ENCODE data around the gene HTRA2.

The HTRA2 gene

DNA sequence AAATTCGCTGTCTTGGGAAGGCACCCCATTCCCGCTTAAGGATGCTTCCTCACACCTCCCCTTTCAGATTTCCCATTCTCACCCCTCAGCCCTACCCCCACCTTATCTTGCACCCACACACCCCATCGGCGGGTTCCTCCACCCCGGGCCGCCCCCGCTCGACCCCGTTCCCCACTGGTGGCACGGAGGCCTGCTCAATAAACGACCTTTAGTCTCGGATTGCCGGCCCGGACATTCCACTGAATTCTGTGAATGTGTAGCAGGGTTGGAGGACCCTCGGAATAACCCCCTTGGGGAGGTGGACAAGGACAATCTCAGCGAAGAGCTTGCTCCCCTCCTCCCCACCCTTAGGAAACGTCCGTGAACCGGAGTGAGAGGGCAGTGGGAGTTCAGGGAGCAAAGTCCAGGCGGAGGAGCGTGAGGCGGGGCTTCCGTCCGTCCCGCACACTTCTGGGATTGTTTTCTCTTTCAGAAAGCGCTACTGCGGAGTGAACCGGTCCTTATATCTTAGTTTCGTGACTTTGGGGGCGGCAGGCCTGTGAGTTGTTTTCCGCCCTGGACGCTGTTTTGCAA, 27.5 kb upstream of the HTRA2 start:
- Histone ChIP-seq H3K9me3 (ENCODE audit: insufficient read depth, low read length) (no peaks in the 10 kb centered on the region), H3K36me3 (replicated peaks; ENCODE audit: low read depth, low read length) (peaks cover 13% of the 10 kb centered on the region), H2AFZ (ENCODE audit: low read depth, low read length) (0 out of 2 replicates have a peak overlapping the region, but pooled peaks have one; percentile 39), H3K4me2 (ENCODE audit: low read length) (peak overlapping the region; percentile 72), H4K20me1 (ENCODE audit: insufficient read depth, low read length) (no peaks in the 10 kb centered on the region), H3K79me2 (ENCODE audit: low read length) (peaks cover 11% of the 10 kb centered on the region), H3K9ac (ENCODE audit: low read length) (peak overlapping the region; percentile 73), H3K4me3 (ENCODE audit: low read length) (peak overlapping the region; percentile 77), H3K4me1 (ENCODE audit: low read length) (peaks cover 16% of the 10 kb centered on the region; the same call in 1 of the 2 replicates), H3K27ac (ENCODE audit: low read length) (no peak overlapping the region), H3K27me3 (ENCODE audit: low read depth, low read length) (no peaks in the 10 kb centered on the region)
- TF ChIP-seq, protein P1, sequence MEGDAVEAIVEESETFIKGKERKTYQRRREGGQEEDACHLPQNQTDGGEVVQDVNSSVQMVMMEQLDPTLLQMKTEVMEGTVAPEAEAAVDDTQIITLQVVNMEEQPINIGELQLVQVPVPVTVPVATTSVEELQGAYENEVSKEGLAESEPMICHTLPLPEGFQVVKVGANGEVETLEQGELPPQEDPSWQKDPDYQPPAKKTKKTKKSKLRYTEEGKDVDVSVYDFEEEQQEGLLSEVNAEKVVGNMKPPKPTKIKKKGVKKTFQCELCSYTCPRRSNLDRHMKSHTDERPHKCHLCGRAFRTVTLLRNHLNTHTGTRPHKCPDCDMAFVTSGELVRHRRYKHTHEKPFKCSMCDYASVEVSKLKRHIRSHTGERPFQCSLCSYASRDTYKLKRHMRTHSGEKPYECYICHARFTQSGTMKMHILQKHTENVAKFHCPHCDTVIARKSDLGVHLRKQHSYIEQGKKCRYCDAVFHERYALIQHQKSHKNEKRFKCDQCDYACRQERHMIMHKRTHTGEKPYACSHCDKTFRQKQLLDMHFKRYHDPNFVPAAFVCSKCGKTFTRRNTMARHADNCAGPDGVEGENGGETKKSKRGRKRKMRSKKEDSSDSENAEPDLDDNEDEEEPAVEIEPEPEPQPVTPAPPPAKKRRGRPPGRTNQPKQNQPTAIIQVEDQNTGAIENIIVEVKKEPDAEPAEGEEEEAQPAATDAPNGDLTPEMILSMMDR (IDR thresholded peaks at IDR 0.05; ENCODE audit: low read depth, low read length): no peak
- TF ChIP-seq EZH2phosphoT487 (IDR thresholded peaks at IDR 0.05; ENCODE audit: low read depth): no peak

DNA sequence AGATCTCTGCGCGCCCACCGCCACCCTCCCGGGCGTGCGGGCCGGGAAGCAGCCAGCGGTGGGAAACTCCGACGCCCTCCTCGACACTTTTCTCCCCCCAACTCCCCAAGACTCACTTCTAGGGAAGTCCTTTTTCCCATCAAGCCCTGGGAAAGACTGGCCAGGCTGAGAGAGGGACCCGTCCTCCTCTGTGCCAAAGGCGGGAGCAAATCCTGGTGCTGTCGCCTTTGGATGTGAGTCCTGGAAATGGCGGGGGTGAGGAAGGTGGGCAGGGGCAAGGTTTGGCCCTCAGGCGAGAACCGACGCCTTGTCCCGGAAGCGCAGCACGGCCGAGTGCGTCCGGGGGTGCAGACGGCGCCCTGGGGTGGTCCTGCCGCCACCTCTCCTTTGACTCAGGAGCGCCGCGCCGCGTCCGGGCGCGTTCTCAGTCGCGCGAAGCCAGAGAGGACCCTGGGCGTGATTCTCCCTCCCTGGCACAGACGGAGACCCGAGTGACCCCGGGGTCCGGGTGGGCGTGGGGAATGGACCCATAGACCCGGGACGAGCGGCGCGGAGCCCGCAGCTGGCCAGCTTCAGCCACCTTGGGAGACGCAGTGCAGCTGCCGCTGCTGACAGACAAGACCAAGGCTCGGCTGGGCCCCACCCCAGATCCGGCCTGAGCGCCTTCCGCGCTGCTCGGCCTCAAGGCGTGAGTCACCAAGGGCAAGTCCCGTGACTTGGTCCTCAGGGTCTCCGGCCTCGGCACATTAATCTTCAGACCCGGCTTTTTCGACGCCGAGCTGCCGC, 26.8 kb upstream of the HTRA2 start:
- Histone ChIP-seq H3K27me3 (ENCODE audit: low read depth, low read length) (no peaks in the 10 kb centered on the region), H3K4me3 (ENCODE audit: low read length) (peak overlapping the region; percentile 77), H3K9me3 (ENCODE audit: insufficient read depth, low read length) (no peaks in the 10 kb centered on the region), H3K79me2 (ENCODE audit: low read length) (peaks cover 11% of the 10 kb centered on the region), H3K27ac (ENCODE audit: low read length) (no peak overlapping the region), H3K4me1 (ENCODE audit: low read length) (peaks cover 16% of the 10 kb centered on the region; the same call in 1 of the 2 replicates), H3K4me2 (ENCODE audit: low read length) (peak overlapping the region; percentile 72), H2AFZ (ENCODE audit: low read depth, low read length) (peak overlapping the region; percentile 39; the same call in 1 of the 2 replicates), H3K9ac (ENCODE audit: low read length) (peak overlapping the region; percentile 73), H4K20me1 (ENCODE audit: insufficient read depth, low read length) (no peaks in the 10 kb centered on the region), H3K36me3 (replicated peaks; ENCODE audit: low read depth, low read length) (peaks cover 13% of the 10 kb centered on the region)
- TF ChIP-seq EZH2phosphoT487 (IDR thresholded peaks at IDR 0.05; ENCODE audit: low read depth): no peak
- TF ChIP-seq, protein P1 (IDR thresholded peaks at IDR 0.05; ENCODE audit: low read depth, low read length): no peak; the same call in 1 of the 2 replicates

DNA sequence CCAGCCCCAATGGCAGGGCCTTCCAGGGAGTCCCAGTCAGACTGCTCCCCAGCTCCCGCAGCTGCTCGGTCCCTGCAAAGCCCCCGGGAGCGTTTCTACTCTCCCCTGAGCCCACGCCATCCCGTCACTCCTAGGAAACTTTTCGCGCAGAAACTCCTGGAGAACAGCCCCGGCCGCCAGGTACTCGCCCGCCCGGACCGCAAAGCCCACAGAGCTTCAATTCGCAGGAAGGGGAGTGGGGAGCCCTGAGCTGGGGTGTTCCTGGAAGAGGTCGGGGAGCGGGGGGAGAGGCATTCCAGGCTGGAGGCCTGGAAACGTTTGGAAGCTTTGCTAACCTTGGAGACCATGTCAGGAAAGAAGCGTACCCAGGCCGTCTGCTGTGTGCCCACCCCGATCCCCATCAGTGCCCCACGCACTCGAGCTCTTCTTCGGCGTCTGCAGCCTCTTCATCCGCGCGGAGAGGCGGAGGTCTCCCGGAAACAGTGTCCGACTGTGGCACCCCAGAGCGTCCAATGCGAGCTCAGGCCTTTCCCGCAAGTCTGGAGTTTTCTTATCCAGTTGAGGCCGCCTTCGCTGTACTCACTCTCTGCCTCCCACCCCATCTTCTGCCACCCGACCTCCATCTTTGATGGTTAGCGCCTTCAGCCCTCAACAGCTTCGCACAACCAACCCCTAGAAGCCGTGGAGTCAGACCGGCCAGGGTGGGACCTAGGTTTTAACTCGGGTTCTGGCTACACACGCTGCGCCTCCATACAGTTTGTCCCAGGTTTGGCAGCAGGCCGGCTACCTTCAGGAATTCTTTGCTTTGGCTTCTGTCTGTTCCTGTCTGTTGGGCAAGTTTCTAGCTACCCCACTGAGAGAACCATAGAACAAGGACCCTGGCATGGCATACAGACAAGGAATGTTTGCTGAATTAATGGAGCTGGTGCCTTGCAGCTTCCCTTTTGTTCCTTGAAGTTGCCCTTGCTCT, 25.9 kb upstream of the HTRA2 start:
- Histone ChIP-seq H3K4me3 (ENCODE audit: low read length) (peak overlapping the region; percentile 77), H3K79me2 (ENCODE audit: low read length) (peaks cover 11% of the 10 kb centered on the region), H4K20me1 (ENCODE audit: insufficient read depth, low read length) (no peaks in the 10 kb centered on the region), H2AFZ (ENCODE audit: low read depth, low read length) (0 out of 2 replicates have a peak overlapping the region, but pooled peaks have one; percentile 39), H3K9me3 (ENCODE audit: insufficient read depth, low read length) (no peaks in the 10 kb centered on the region), H3K9ac (ENCODE audit: low read length) (peak overlapping the region; percentile 73), H3K4me1 (ENCODE audit: low read length) (peaks cover 22% of the 10 kb centered on the region), H3K36me3 (replicated peaks; ENCODE audit: low read depth, low read length) (peaks cover 13% of the 10 kb centered on the region), H3K27me3 (ENCODE audit: low read depth, low read length) (no peaks in the 10 kb centered on the region), H3K27ac (ENCODE audit: low read length) (no peak overlapping the region), H3K4me2 (ENCODE audit: low read length) (peak overlapping the region; percentile 72)
- TF ChIP-seq, protein P1 (IDR thresholded peaks at IDR 0.05; ENCODE audit: low read depth, low read length): no peak
- no peak for TF ChIP-seq EZH2phosphoT487 (IDR thresholded peaks at IDR 0.05; ENCODE audit: low read depth)
